ENCODE data around the gene MAGOH.

MAGOH gene

DNA sequence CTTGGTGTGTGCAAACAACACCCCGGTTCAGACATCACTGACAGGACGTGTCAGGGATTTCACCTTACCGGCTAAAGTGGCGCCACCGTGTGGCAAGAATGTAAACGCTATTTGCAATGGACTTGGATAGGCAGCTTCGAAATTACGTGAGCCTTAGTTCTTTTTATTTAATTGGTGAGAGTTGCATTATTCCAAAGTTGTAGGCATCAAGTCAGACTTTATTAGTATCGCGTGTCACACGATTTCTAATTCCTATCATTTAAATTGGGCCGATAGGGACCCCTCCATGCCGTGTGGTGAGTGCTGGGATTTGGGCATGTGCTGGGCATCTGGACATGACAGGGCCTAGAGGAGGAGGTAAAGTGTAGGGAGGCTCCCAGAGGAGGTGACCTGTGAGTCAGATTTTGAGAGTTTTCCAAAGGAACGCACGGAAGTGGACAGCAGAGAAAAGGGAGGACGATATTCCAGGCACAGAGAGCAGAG is 56.2 kb downstream of the MAGOH start:
- no peak overlapping the region for H3K4me3 ChIP-seq (ENCODE audit: low read depth, low read length)
- ChIA-PET POLR2A (interaction anchor here (1.6 kb wide), 1 partner anchor 15 kb away, joined by 3 read pairs; no protein-coding TSS in a partner anchor), CTCF (interaction anchor here (0.6 to 8.6 kb wide), 25 partner anchors 9 to 455 kb away, joined by 3 to 95 read pairs (median 3); partner anchors contain the start of gene CPT2)
- TF ChIP-seq, protein P1, sequence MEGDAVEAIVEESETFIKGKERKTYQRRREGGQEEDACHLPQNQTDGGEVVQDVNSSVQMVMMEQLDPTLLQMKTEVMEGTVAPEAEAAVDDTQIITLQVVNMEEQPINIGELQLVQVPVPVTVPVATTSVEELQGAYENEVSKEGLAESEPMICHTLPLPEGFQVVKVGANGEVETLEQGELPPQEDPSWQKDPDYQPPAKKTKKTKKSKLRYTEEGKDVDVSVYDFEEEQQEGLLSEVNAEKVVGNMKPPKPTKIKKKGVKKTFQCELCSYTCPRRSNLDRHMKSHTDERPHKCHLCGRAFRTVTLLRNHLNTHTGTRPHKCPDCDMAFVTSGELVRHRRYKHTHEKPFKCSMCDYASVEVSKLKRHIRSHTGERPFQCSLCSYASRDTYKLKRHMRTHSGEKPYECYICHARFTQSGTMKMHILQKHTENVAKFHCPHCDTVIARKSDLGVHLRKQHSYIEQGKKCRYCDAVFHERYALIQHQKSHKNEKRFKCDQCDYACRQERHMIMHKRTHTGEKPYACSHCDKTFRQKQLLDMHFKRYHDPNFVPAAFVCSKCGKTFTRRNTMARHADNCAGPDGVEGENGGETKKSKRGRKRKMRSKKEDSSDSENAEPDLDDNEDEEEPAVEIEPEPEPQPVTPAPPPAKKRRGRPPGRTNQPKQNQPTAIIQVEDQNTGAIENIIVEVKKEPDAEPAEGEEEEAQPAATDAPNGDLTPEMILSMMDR (IDR thresholded peaks at IDR 0.05; ENCODE audit: insufficient read depth, low read length, missing control alignments): peak; percentile 65
- no peak for DNase-seq (ENCODE audit: low read depth, low spot score)

DNA sequence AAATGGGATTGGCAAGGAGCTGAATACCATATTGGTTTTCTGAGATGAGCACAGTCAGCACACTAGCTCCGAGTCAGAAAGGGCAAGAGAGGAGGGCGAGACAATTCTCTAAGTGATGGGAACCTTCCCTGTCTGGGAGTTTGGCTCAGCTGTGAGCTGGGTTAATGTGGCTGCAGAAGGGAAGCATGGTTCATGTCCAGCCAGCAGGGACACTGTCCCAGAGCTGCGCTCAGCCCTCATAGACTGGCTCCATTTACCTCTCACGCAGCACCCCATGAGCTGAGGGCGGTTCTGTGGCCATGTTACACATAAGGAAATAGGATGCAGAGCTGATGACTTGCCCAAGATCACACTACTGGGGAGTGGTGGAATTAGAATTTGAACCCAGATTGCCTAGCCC is 57.4 kb downstream of the MAGOH start:
- no peak overlapping the region for H3K4me3 ChIP-seq (ENCODE audit: low read depth, low read length)
- ChIA-PET POLR2A (interaction anchor here (1.6 kb wide), 1 partner anchor 14 kb away, joined by 3 read pairs; no protein-coding TSS in a partner anchor), CTCF (interaction anchor here (0.8 to 8.6 kb wide), 21 partner anchors 9 to 478 kb away, joined by 3 to 95 read pairs (median 5); partner anchors contain the start of genes CPT2 and ECHDC2)
- TF ChIP-seq, protein P1 (IDR thresholded peaks at IDR 0.05; ENCODE audit: insufficient read depth, low read length, missing control alignments): no peak
- DNase-seq (ENCODE audit: low read depth, low spot score): no peak

DNA sequence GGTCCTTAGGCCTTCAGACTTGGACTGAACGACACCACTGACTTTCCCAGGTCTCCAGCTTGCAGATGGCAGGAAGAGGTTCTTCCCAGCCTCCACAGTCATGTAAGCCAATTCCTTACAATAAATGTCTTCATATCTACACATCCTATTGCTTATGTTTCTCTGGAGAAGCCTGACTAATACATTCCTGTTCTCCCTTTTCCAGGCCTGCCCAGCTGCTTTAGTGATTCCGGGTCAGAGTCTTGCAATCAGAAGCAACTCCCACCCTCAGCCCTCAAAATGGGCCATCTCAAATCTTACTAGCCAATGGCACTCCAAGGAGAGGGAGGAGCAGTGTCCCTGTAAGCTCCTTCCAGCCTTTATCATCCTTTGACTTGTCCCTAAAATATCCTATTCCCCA is 58.1 kb downstream of the MAGOH start:
- POLR2A ChIA-PET: no interaction called here
- DNase-seq (ENCODE audit: low read depth, low spot score): peak; percentile 71
- H3K4me3 ChIP-seq (ENCODE audit: low read depth, low read length): no peak overlapping the region
- CTCF ChIA-PET: interaction anchor here (0.7 to 8.6 kb wide), 24 partner anchors 8 to 479 kb away, joined by 3 to 95 read pairs (median 4); partner anchors contain the start of genes CPT2 and ECHDC2
- TF ChIP-seq, protein P1 (IDR thresholded peaks at IDR 0.05; ENCODE audit: insufficient read depth, low read length, missing control alignments): no peak
